SK-N-SH treated with all-trans-retinoic acid at 6 μM for 48 hours (cell line): ENCODE data around the gene CGB5.
"Not testable (repeated sequence)": the region's sequence is repeated elsewhere in the genome, so short reads cannot be mapped to it uniquely, and the experiment has no call there.

Experiments used
- CSDC2 ChIP-seq: fragments of 250-450 bp; sonication (Bioruptor Pico); IDR thresholded peaks from 2 replicates; pipeline ENCODE4 v1.5.0; 2020; ENCODE audit warnings: mild to moderate bottlenecking, moderate library complexity
- RARB ChIP-seq: fragments of 250-450 bp; sonication (Bioruptor Pico); IDR thresholded peaks from 2 replicates; pipeline ENCODE4 v1.8.0; 2021; ENCODE audit warnings: mild to moderate bottlenecking, moderate library complexity
- SNAI2 ChIP-seq: fragments of 250-450 bp; sonication (Bioruptor Pico); IDR thresholded peaks from 2 replicates; pipeline ENCODE4 v1.5.0; 2020; ENCODE audit warnings: mild to moderate bottlenecking, moderate library complexity
- TF ChIP-seq, protein P1 (sequence below): fragments of 250-450 bp; sonication (Bioruptor Pico); IDR thresholded peaks from 2 replicates; pipeline ENCODE4 v1.8.0; 2021; ENCODE audit warnings: low read depth, mild to moderate bottlenecking, moderate library complexity, borderline replicate concordance
- TF ChIP-seq, protein P2 (sequence below): fragments of 250-450 bp; sonication (Bioruptor Pico); IDR thresholded peaks from 2 replicates; pipeline ENCODE4 v1.5.1; 2021; ENCODE audit warnings: mild to moderate bottlenecking, moderate library complexity

GRCh38 chr19:49029749-49030148 is 13.9 kb upstream of the CGB5 start:
- not testable (repeated sequence) for TF ChIP-seq CSDC2, SNAI2, RARB (CRISPR knock-in tag)
- TF ChIP-seq, protein P1, sequence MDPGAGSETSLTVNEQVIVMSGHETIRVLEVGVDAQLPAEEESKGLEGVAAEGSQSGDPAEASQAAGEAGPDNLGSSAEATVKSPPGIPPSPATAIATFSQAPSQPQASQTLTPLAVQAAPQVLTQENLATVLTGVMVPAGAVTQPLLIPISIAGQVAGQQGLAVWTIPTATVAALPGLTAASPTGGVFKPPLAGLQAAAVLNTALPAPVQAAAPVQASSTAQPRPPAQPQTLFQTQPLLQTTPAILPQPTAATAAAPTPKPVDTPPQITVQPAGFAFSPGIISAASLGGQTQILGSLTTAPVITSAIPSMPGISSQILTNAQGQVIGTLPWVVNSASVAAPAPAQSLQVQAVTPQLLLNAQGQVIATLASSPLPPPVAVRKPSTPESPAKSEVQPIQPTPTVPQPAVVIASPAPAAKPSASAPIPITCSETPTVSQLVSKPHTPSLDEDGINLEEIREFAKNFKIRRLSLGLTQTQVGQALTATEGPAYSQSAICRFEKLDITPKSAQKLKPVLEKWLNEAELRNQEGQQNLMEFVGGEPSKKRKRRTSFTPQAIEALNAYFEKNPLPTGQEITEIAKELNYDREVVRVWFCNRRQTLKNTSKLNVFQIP (CRISPR knock-in tag): not testable (repeated sequence)
- TF ChIP-seq, protein P2, sequence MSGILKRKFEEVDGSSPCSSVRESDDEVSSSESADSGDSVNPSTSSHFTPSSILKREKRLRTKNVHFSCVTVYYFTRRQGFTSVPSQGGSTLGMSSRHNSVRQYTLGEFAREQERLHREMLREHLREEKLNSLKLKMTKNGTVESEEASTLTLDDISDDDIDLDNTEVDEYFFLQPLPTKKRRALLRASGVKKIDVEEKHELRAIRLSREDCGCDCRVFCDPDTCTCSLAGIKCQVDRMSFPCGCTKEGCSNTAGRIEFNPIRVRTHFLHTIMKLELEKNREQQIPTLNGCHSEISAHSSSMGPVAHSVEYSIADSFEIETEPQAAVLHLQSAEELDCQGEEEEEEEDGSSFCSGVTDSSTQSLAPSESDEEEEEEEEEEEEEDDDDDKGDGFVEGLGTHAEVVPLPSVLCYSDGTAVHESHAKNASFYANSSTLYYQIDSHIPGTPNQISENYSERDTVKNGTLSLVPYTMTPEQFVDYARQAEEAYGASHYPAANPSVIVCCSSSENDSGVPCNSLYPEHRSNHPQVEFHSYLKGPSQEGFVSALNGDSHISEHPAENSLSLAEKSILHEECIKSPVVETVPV (CRISPR knock-in tag): not testable (repeated sequence)
